OCI-LY1 (cell line): ENCODE measurements around the gene ME1.
"Not testable (repeated sequence)": the region's sequence is repeated elsewhere in the genome, so short reads cannot be mapped to it uniquely, and the experiment has no call there.

Experiments used
- H2AFZ ChIP-seq: fragments of 200-600 bp; sonication (generic), shearing (Covaris generic); 2 replicates; pipeline ENCODE4 v1.6.0; 2014; ENCODE audit warnings: antibody characterized with exemption, mild to moderate bottlenecking, low read length
- H3F3A ChIP-seq: fragments of 200-600 bp; sonication (generic), shearing (Covaris generic); 2 replicates; pipeline ENCODE4 v1.6.0; 2014; ENCODE audit warnings: mild to moderate bottlenecking, antibody characterized with exemption, low read length, moderate library complexity; ENCODE audit not compliant: insufficient read depth
- H3K27ac ChIP-seq: fragments of 200-600 bp; sonication (generic); 2 replicates; pipeline ENCODE4 v1.5.1; 2014; ENCODE audit warnings: low read length, mixed run types, mild to moderate bottlenecking, low read depth; ENCODE audit not compliant: poor library complexity, severe bottlenecking
- H3K27me3 ChIP-seq: fragments of 200-600 bp; sonication (generic); 2 replicates; pipeline ENCODE4 v1.6.0; 2014; ENCODE audit warnings: antibody characterized with exemption, mild to moderate bottlenecking, low read length, moderate library complexity; ENCODE audit not compliant: insufficient read depth
- H3K36me3 ChIP-seq: fragments of 200-600 bp; sonication (generic); 2 replicates; pipeline ENCODE4 v1.6.1; 2014; ENCODE audit warnings: mild to moderate bottlenecking, antibody characterized with exemption, low read length, moderate library complexity, mixed read lengths; ENCODE audit not compliant: insufficient read depth
- H3K4me1 ChIP-seq: fragments of 200-600 bp; sonication (generic); 2 replicates; pipeline ENCODE4 v1.5.1; 2014; ENCODE audit warnings: mild to moderate bottlenecking, low read length, moderate library complexity; ENCODE audit not compliant: insufficient read depth, severe bottlenecking
- H3K4me2 ChIP-seq: fragments of 200-600 bp; sonication (generic), shearing (Covaris generic); 2 replicates; pipeline ENCODE4 v1.6.1; 2014; ENCODE audit warnings: low read length
- H3K4me3 ChIP-seq: fragments of 200-600 bp; sonication (generic); 2 replicates; pipeline ENCODE4 v1.5.1; 2014; ENCODE audit warnings: low read length, low read depth, mild to moderate bottlenecking, mixed read lengths; ENCODE audit not compliant: poor library complexity, severe bottlenecking
- H3K79me2 ChIP-seq: fragments of 200-600 bp; shearing (Covaris generic); 2 replicates; pipeline ENCODE4 v1.6.1; 2016; ENCODE audit warnings: mixed run types, low read length, mixed read lengths; ENCODE audit not compliant: insufficient read depth
- H3K9ac ChIP-seq: fragments of 200-600 bp; sonication (generic), shearing (Covaris generic); 2 replicates; pipeline ENCODE4 v1.6.1; 2014; ENCODE audit warnings: mild to moderate bottlenecking, low read length, mixed read lengths
- H3K9me2 ChIP-seq: fragments of 200-600 bp; sonication (generic), shearing (Covaris generic); 2 replicates; pipeline ENCODE4 v1.6.1; 2014; ENCODE audit warnings: low read depth, mild to moderate bottlenecking, low read length, mixed read lengths
- H3K9me3 ChIP-seq: fragments of 200-600 bp; shearing (Covaris generic); 2 replicates; pipeline ENCODE4 v1.6.1; 2014; ENCODE audit warnings: low read length, mixed read lengths
- H4K20me1 ChIP-seq: fragments of 200-600 bp; sonication (generic), shearing (Covaris generic); 2 replicates; pipeline ENCODE4 v1.6.0; 2016; ENCODE audit warnings: mild to moderate bottlenecking, low read length; ENCODE audit not compliant: insufficient read depth
- CTCF ChIP-seq: fragments of 200-600 bp; sonication (generic), shearing (Covaris generic); IDR thresholded peaks from 2 replicates; pipeline ENCODE4 v1.5.1; 2017; ENCODE audit warnings: mild to moderate bottlenecking, antibody characterized with exemption, low read length, moderate library complexity, mixed read lengths
- EZH2 ChIP-seq: fragments of 200-600 bp; sonication (generic), shearing (Covaris generic); IDR thresholded peaks from 2 replicates; pipeline ENCODE4 v1.8.0; 2017; ENCODE audit warnings: borderline replicate concordance, mixed run types, mild to moderate bottlenecking, antibody characterized with exemption, low read length, moderate library complexity, mixed read lengths

The ME1 gene

GRCh38 chr6:83352424-83353061 is 78.3 kb downstream of the ME1 start:
- Histone ChIP-seq H3K4me2 (no peak overlapping the region), H3F3A (no peaks in the 10 kb centered on the region), H3K79me2 (no peaks in the 10 kb centered on the region), H3K4me1 (no peaks in the 10 kb centered on the region), H3K9me2 (no peaks in the 10 kb centered on the region), H3K36me3 (no peaks in the 10 kb centered on the region), H3K27ac (no peak overlapping the region), H3K27me3 (no peaks in the 10 kb centered on the region), H3K9me3 (no peaks in the 10 kb centered on the region), H2AFZ (no peak overlapping the region), H4K20me1 (no peaks in the 10 kb centered on the region), H3K9ac (no peak overlapping the region), H3K4me3 (no peak overlapping the region)
- TF ChIP-seq CTCF (no peak), EZH2 (no peak)

DNA sequence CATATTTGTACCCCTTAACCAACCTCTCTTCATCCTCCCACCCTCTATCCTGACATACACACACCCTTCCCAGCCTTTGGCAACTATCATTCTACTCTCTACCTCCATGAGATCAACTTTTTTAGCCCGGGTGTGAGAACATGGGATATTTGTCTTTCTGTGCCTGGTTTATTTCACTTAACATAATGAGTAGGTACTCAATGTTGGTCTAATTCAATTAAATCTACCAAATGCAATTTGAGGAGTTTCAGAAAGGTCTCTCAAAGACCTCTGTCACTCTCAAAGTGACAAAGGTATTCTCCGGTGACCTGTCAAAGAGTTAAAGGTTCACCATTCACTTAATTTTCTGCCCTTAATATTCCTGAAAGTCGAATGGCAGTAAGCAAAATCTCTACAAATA is 87.7 kb downstream of the ME1 start:
- Histone ChIP-seq H3K4me2 (no peak overlapping the region), H3K27me3 (no peaks in the 10 kb centered on the region), H3K27ac (no peak overlapping the region), H3K4me3 (no peak overlapping the region), H2AFZ (no peak overlapping the region), H3K36me3 (no peaks in the 10 kb centered on the region), H3K9ac (no peak overlapping the region), H3K9me3 (no peaks in the 10 kb centered on the region), H3K79me2 (no peaks in the 10 kb centered on the region), H3F3A (no peaks in the 10 kb centered on the region), H4K20me1 (no peaks in the 10 kb centered on the region), H3K4me1 (no peaks in the 10 kb centered on the region), H3K9me2 (no peaks in the 10 kb centered on the region)
- TF ChIP-seq EZH2 (no peak), CTCF (no peak)

- Histone ChIP-seq H3K27ac (no peak overlapping the region), H3K9ac (no peak overlapping the region), H3K4me3 (no peak overlapping the region), H3K36me3 (no peaks in the 10 kb centered on the region), H3K27me3 (no peaks in the 10 kb centered on the region), H4K20me1 (no peaks in the 10 kb centered on the region), H3F3A (no peaks in the 10 kb centered on the region), H3K79me2 (no peaks in the 10 kb centered on the region), H3K4me2 (no peak overlapping the region), H3K4me1 (no peaks in the 10 kb centered on the region), H3K9me3 (no peaks in the 10 kb centered on the region), H2AFZ (no peak overlapping the region), H3K9me2 (no peaks in the 10 kb centered on the region)
- TF ChIP-seq CTCF = no peak
- TF ChIP-seq EZH2 = no peak
Observed at GRCh38 chr6:83341765-83342164, 89.1 kb downstream of the ME1 start.

DNA sequence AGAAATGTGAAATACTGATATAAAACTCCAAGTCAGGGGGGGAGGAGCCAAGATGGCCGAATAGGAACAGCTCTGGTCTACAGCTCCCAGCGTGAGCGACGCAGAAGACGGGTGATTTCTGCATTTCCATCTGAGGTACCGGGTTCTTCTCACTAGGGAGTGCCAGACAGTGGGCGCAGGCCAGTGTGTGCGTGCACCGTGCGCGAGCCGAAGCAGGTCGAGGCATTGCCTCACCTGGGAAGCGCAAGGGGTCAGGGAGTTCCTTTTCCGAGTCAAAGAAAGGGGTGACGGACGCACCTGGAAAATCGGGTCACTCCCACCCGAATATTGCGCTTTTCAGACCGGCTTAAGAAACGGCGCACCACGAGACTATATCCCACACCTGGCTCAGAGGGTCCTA is 96.9 kb downstream of the ME1 start:
- not testable (repeated sequence) for H3K27ac ChIP-seq

More for the DNA sequence above, 96.9 kb downstream of the ME1 start:
- H3K79me2 ChIP-seq, H3K9ac ChIP-seq, H3K4me1 ChIP-seq, H3K27me3 ChIP-seq, H4K20me1 ChIP-seq, H3K9me2 ChIP-seq, H3K4me3 ChIP-seq, H3K4me2 ChIP-seq, H3F3A ChIP-seq, H2AFZ ChIP-seq, H3K36me3 ChIP-seq, H3K9me3 ChIP-seq: not testable (repeated sequence)
